Measurements from ENCODE around the gene CD81.

CD81 gene

GRCh38 chr11:2434506-2435255 is 57.6 kb downstream of the CD81 start:
- DNase-seq (ENCODE audit: low read depth, low spot score): no peak

GRCh38 chr11:2435288-2436012 is 58.3 kb downstream of the CD81 start:
- DNase-seq (ENCODE audit: low read depth, low spot score): no peak

GRCh38 chr11:2436013-2436520 is 59.0 kb downstream of the CD81 start:
- no peak for DNase-seq (ENCODE audit: low read depth, low spot score)

GRCh38 chr11:2436521-2437031 is 59.5 kb downstream of the CD81 start:
- DNase-seq (ENCODE audit: low read depth, low spot score): no peak

- no peak for DNase-seq (ENCODE audit: low read depth, low spot score)
These were observed 60.4 kb downstream of the CD81 start for GRCh38 chr11:2437516-2437915.

GRCh38 chr11:2439820-2440219 is 62.7 kb downstream of the CD81 start:
- no peak for DNase-seq (ENCODE audit: low read depth, low spot score)

GRCh38 chr11:2440646-2441045 is 63.5 kb downstream of the CD81 start:
- DNase-seq (ENCODE audit: low read depth, low spot score): no peak

GRCh38 chr11:2441171-2441570 is 64.1 kb downstream of the CD81 start:
- no peak for DNase-seq (ENCODE audit: low read depth, low spot score)

GRCh38 chr11:2442589-2442988 is 65.5 kb downstream of the CD81 start:
- DNase-seq (ENCODE audit: low read depth, low spot score): no peak

GRCh38 chr11:2443406-2443805 is 66.3 kb downstream of the CD81 start:
- DNase-seq (ENCODE audit: low read depth, low spot score): no peak

- no peak for DNase-seq (ENCODE audit: low read depth, low spot score)
These were observed 67.0 kb downstream of the CD81 start, which contains the start of gene TRPM5 for GRCh38 chr11:2443881-2444820. TRPM5 (minus strand) TSS chr11:2444514; CDS start chr11:2423036, 21,478 bp downstream.

GRCh38 chr11:2444821-2445745 is 68.0 kb downstream of the CD81 start, which contains the start of gene KCNQ1:
KCNQ1 (plus strand) TSS chr11:2445008; CDS start chr11:2445099, 91 bp downstream.
- no peak for DNase-seq (ENCODE audit: low read depth, low spot score)

GRCh38 chr11:2445746-2446551 is 68.8 kb downstream of the CD81 start:
- DNase-seq (ENCODE audit: low read depth, low spot score): no peak

- DNase-seq (ENCODE audit: low read depth, low spot score): no peak
These were observed 69.6 kb downstream of the CD81 start for GRCh38 chr11:2446590-2447252.

All from smooth muscle cell of the brain vasculature (primary cell).